Body of pancreas (tissue), 4 donors: ENCODE data around the gene TRAF3. TPM values are rescaled to one million over a fixed set of nuclear protein-coding genes. Genes with fewer than 3 reads are reported as not detected.

Experiments
- ATAC-seq: fragments of 150-250 bp; one replicate; pipeline ENCODE4 v1.9.1; 2016
- DNase-seq, 4 donors: peaks; one replicate each; pipeline ENCODE4 v3.0.0-alpha.2; 2019
- H3K27ac ChIP-seq, 4 donors: fragments of 200-600 bp; sonication (generic); 1 replicate in 3 of 4; 2 replicates in 1 of 4; pipeline versions ENCODE4 v1.5.1 to v1.6.1; 2016 to 2019; ENCODE audit warnings: mild to moderate bottlenecking in 1 of 4, mixed read lengths in 1 of 4, moderate library complexity in 1 of 4
- H3K27me3 ChIP-seq, 2 donors: fragments of 200-600 bp; sonication (generic); one replicate each; pipeline ENCODE4 v1.6.0; 2016; ENCODE audit warnings: mild to moderate bottlenecking in 1 of 2
- H3K36me3 ChIP-seq, 2 donors: fragments of 200-600 bp; sonication (generic); replicated peaks in 1 of 2; 2 replicates each; pipeline ENCODE4 v1.5.1; 2016; ENCODE audit warnings: low read depth in 2 of 2; ENCODE audit not compliant: insufficient read depth in 1 of 2
- H3K4me1 ChIP-seq: fragments of 200-600 bp; sonication (generic); one replicate; pipeline ENCODE4 v1.6.0; 2016
- H3K4me3 ChIP-seq, 2 donors: fragments of 200-600 bp; sonication (generic); 1 replicate in 1 of 2; 2 replicates in 1 of 2; pipeline ENCODE4 v1.5.1; 2016 to 2019
- H3K9me3 ChIP-seq, 3 donors: fragments of 200-600 bp; sonication (generic); 1 replicate in 2 of 3; 2 replicates in 1 of 3; pipeline ENCODE4 v1.5.1; 2016
- CTCF ChIP-seq, 7 experiments: fragments of 450-650 bp in 4 of 7; fragments of 200-600 bp in 3 of 7; sonication (generic) in 3 of 7; IDR thresholded peaks; one replicate each; pipeline ENCODE4 v1.5.1; 2016 to 2019; ENCODE audit warnings: antibody characterized with exemption in 7 of 7
- POLR2A ChIP-seq, 3 donors: fragments of 450-650 bp; IDR thresholded peaks; one replicate each; pipeline ENCODE4 v1.6.1; 2016; ENCODE audit warnings: antibody characterized with exemption in 3 of 3, mild to moderate bottlenecking in 2 of 3
- WGBS, 2 donors: methylation state at CpG; one replicate each; pipeline ENCODE4 v1.1.5; 2017; 5-methylcytosine and 5-hydroxymethylcytosine counted together
- intact Hi-C: fragments of 100-400 bp; cut with DNase I; formaldehyde crosslinking; loops from one replicate; pipeline ENCODE4 v1.15.1; 2023
- total RNA-seq, 2 donors: library from RNA; depleted of rRNA; stranded (reverse); fragments of >200 nt; gene quantifications; one replicate each; pipeline ENCODE4 v1.1.0, GENCODE V29; 2016

The TRAF3 gene
- total RNA-seq, 2 donors from 2014 or later, result 10.4 to 22.7 TPM

- ATAC-seq, result no peak
- 69 to 72% methylated on average over 10 to 19 of the region's 19 CpGs for WGBS, 2 donors
- H3K27ac ChIP-seq, result no peak overlapping the region
- peaks cover 37% of the 10 kb centered on the region for H3K4me1 ChIP-seq
- peak in 1 of 4 donors; percentile 27 for DNase-seq
- H3K36me3 ChIP-seq, result no peaks in the 10 kb centered on the region
- TF ChIP-seq CTCF (IDR thresholded peaks at IDR 0.05), result no peak
- TF ChIP-seq POLR2A (IDR thresholded peaks at IDR 0.05), result no peak
- no peaks in the 10 kb centered on the region for H3K9me3 ChIP-seq
- intact Hi-C loops, result loop anchor here (10.0 kb wide), 1 partner anchor 233 kb away; no protein-coding TSS in a partner anchor
- peaks cover 5 to 41% of the 10 kb centered on the region in 2 donors for H3K27me3 ChIP-seq
- H3K4me3 ChIP-seq, result no peak overlapping the region
Observed at GRCh38 chr14:102927346-102927877, 150.2 kb downstream of the TRAF3 start.

- peaks cover 5 to 41% of the 10 kb centered on the region in 2 donors for H3K27me3 ChIP-seq
- H3K27ac ChIP-seq, result no peak overlapping the region
- H3K36me3 ChIP-seq, result peaks cover 0 to 1% of the 10 kb centered on the region in 2 donors
- TF ChIP-seq POLR2A (IDR thresholded peaks at IDR 0.05), result no peak
- no peak for TF ChIP-seq CTCF (IDR thresholded peaks at IDR 0.05)
- intact Hi-C loops, result loop anchor here (10.0 kb wide), 1 partner anchor 233 kb away; no protein-coding TSS in a partner anchor
- H3K4me1 ChIP-seq, result peaks cover 33% of the 10 kb centered on the region
- no peak for ATAC-seq
- no peak for DNase-seq
- H3K4me3 ChIP-seq, result no peak overlapping the region
- 35% methylated on average over 35 of the region's 35 CpGs; no CpG with 5 or more reads in 1 of the 2 donors for WGBS, 2 donors
- no peaks in the 10 kb centered on the region for H3K9me3 ChIP-seq
Observed at GRCh38 chr14:102927878-102928411, 150.7 kb downstream of the TRAF3 start.

GRCh38 chr14:102928412-102929240, 151.4 kb downstream of the TRAF3 start:
- DNase-seq, result peak; percentile 52 to 66 (median 60)
- Histone ChIP-seq H3K36me3 (peaks cover 0 to 4% of the 10 kb centered on the region in 2 donors), H3K9me3 (no peaks in the 10 kb centered on the region), H3K27ac (no peak overlapping the region), H3K4me1 (peaks cover 29% of the 10 kb centered on the region), H3K27me3 (peaks cover 5 to 35% of the 10 kb centered on the region in 2 donors), H3K4me3 (no peak overlapping the region)
- ATAC-seq, result peak; percentile 57
- intact Hi-C loops, result loop anchor here (10.0 kb wide), 1 partner anchor 234 kb away; no protein-coding TSS in a partner anchor
- WGBS, 2 donors, result 3 to 7% methylated on average over 28 to 94 of the region's 94 CpGs
- TF ChIP-seq CTCF (IDR thresholded peaks at IDR 0.05) (no peak), POLR2A (IDR thresholded peaks at IDR 0.05) (no peak)

- TF ChIP-seq POLR2A (IDR thresholded peaks at IDR 0.05) (no peak), CTCF (IDR thresholded peaks at IDR 0.05) (no peak)
- H3K4me1 ChIP-seq, result peaks cover 29% of the 10 kb centered on the region
- 6 to 19% methylated on average over 3 to 70 of the region's 94 CpGs for WGBS, 2 donors
- intact Hi-C loops, result loop anchor here (10.0 kb wide), 1 partner anchor 235 kb away; no protein-coding TSS in a partner anchor
- no peak overlapping the region for H3K4me3 ChIP-seq
- H3K27me3 ChIP-seq, result peaks cover 5 to 29% of the 10 kb centered on the region in 2 donors
- peaks cover 0 to 4% of the 10 kb centered on the region in 2 donors for H3K36me3 ChIP-seq
- H3K9me3 ChIP-seq, result no peaks in the 10 kb centered on the region
- H3K27ac ChIP-seq, result no peak overlapping the region
- DNase-seq, result no peak
- ATAC-seq, result no peak
Observed at GRCh38 chr14:102929241-102930137, 152.2 kb downstream of the TRAF3 start.
